Activated T-cell treated with anti-CD3 and anti-CD28 coated beads for 1 hour (primary cell): ENCODE data around the gene HLA-A.
A peak's percentile ranks its signal among the peaks of the same experiment; 100 is the strongest.
"Not testable (repeated sequence)": the region's sequence is repeated elsewhere in the genome, so short reads cannot be mapped to it uniquely, and the experiment has no call there.

Experiments used
- DNase-seq: peaks from one replicate; pipeline ENCODE4 v3.0.0-alpha.2; 2020; ENCODE audit warnings: low read depth

HLA-A gene

DNA sequence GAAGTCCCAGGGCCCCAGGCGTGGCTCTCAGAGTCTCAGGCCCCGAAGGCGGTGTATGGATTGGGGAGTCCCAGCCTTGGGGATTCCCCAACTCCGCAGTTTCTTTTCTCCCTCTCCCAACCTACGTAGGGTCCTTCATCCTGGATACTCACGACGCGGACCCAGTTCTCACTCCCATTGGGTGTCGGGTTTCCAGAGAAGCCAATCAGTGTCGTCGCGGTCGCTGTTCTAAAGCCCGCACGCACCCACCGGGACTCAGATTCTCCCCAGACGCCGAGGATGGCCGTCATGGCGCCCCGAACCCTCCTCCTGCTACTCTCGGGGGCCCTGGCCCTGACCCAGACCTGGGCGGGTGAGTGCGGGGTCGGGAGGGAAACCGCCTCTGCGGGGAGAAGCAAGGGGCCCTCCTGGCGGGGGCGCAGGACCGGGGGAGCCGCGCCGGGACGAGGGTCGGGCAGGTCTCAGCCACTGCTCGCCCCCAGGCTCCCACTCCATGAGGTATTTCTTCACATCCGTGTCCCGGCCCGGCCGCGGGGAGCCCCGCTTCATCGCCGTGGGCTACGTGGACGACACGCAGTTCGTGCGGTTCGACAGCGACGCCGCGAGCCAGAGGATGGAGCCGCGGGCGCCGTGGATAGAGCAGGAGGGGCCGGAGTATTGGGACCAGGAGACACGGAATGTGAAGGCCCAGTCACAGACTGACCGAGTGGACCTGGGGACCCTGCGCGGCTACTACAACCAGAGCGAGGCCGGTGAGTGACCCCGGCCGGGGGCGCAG lies at the start of gene HLA-A:
TSS of gene HLA-A (plus strand) at position 258 of the 778 bp plus-strand sequence. CDS start at position 280, 22 bp downstream.
- peak; percentile 89 for DNase-seq

DNA sequence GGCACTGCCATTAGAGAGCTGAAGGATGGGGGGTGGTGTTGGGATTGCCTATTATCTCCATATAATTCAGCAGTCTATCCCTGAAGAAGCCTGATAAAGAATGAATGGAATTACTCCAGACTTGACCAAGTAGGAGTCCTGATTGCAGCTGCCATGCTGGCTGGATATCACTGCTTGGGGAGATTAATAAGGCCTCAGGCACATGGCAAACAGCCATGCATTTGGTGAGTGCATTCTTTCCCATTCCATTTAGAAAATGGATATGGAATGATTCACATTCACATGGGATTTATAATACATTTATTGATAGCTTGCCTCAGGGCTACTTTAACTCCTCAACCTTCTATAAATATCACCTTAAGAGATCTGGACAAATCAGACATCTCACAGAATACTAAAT lies 49.6 kb upstream of the HLA-A start:
- DNase-seq = no peak

DNA sequence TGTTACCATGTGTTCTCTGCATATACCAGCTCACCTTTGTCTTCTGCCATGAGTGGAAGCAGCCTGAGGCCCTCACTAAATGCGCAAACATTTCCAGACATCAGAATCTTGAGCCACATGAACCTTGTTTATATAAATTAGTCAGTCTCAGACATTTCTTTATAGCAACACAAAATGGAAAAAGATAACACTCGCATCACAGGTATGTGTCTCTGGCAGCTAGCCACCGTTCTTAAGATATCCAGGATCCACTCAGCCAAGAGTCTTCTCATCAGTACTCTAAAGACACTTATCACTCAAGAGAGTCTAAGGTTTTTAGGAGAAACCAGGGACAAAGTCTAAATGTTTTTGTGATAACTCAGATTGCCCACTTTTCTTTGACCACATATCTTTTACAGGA lies 43.1 kb upstream of the HLA-A start:
- no peak for DNase-seq

DNA sequence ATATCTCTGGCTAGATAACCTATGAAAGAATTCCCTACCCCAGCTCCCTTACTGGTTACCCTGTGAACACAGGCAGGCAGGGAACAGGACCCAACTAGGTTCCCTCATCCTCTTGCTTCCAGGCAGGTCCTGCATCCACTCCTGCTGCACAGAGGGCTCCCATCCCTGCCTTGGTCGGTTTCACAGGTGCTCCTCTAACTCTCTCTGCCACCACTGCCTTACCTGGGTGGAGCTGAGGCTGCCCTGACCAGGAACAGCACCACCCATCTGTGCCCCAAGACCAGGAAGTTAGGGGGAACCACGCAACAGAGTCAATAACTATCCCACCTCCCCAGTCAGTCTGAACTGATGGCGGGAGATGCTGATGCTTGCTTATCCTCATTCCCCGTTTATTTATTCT lies 37.0 kb upstream of the HLA-A start:
- DNase-seq = no peak

DNA sequence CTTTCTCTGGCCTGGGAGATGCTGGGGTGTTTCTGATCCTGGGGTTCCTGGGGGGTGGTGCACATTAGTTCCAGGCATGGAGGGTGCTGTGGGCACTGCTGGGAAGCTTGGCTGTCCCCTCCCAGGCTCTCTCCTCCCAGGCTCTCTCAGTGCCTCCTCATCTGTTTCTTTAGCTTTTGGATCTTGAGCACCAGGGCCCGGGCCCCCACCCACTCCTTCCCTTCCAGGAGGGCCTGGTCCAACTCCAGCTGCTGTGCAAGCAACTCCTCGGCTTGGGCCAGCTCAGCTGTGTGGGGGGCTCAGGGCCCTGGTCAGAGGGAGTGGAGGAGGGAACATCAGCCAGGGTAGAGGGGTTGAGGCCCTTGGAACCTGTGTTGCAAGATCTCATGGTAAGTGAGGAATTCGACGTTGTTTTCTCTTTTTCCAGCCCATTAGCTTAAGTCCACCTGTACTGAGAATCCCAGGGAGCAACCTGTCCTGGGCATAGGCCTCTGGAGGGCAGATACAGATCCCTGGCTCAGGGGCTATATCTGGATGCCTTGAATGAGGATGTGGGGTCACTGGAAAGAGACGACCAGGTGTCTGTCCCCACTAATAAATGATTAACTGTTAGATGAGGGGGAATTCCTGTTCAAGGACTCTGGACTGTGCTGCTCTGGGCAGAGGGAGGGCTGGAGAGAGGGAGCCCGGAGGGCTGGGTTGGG lies 34.5 kb upstream of the HLA-A start:
- no peak for DNase-seq

DNA sequence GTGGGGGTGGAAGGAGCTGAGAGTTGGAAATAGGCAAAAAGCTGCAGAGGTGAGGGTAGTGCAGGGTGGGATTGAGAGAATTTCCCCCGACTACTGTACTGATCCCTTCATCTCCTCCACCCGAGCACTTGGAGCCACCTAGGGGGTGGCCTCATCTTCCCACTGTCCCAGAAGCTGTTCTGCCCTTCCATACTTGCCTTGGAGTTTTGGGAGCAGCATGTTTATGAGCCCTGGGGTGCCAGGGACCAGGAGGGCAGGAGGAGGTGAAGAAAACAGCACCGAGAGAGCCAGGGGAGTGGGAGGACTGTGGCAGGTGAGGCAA lies 34.0 kb upstream of the HLA-A start:
- no peak for DNase-seq

DNA sequence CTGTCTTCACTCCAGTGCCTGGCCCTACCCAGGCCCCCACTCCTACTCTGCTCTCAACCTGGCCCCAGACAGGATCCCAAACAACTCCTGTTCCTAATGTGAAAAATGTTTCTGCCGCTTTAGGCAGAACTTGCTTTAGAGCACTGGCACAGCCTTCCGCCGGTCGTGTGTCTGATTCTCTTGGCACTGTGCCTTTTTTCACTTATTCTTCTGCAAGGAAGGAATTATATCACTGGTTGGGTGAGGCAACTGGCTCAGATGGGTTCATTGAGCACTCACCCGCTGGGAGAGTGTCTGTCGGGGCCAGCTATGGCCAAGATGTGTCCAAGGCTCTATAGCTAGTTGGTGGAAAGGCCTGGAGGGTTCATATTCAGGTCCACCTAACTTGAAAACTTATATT lies 33.6 kb upstream of the HLA-A start:
- no peak for DNase-seq

DNA sequence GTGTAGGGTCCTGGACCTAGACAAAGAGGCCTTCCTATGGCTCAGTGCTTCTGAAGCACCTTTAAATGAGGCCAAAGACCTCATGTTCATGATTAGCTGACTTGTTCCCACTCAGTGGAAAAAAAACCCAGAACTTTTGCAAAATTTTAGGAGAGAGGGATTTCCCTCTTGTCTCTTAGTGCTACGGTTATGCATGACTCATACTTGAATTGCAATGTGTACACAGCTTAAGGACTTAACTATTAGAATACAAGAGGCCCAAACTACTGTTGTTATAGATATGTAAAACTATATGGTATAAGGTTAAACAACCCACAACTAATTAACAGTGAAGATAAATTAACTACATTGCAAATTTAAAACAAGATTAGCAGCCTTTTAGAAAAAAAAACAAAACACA lies 32.3 kb upstream of the HLA-A start:
- DNase-seq = no peak

DNA sequence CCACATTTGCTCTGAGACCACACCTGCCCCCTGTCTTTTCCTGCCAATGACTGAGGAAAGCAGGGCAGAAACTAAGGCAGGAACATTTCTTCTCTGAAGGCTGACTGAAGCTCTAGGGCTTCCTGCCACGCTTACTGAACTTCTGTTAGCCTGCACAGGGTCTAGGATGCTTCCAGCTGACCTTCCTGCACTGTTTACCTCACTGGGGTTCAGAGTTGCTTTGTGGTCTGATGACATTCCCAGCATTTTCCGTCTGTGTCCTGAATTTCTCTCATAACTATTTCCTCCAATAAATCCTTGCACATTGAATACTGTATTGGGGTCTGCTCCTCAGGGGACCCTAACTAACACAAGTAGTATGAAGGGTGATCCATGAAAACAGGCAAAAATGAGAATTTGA lies 29.5 kb upstream of the HLA-A start:
- no peak for DNase-seq

DNA sequence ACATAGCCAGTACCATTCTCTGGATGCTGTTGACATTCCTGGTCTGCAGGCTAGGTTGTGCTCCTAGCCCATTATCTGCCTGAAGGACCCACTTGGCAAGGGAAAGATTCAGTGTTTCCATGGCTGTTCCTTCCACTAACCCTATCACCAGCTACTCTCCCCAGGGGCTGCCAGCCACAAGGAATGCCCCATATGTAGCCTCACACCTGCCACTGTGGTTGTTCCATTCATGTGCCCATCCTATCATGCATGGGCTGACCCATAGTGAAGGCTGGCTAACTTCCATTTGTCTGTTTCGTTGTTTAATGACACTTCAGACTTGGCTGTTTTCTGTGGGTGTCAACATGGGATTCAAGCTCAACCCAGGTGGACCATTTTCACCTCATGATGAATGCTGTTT lies 25.6 kb upstream of the HLA-A start:
- DNase-seq = no peak

DNA sequence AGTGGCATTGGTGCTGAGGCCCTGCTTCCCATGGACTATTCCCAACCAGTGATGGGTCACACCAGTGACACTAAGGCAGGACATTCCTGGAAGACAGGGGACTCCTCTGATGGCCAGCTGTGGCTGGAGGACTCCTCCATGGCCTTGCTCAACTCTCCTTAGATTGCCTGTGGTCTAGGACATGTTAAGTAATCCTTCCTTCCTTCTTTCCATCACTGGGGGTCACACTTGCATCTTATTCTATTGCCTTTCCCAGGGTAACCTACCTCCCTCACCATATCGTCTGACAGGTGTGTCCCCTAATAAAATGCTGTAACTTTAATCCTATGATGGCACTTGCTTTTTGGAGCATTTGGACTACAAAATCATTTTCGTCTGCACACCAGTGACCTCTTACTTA lies 24.5 kb upstream of the HLA-A start:
- DNase-seq = no peak

DNA sequence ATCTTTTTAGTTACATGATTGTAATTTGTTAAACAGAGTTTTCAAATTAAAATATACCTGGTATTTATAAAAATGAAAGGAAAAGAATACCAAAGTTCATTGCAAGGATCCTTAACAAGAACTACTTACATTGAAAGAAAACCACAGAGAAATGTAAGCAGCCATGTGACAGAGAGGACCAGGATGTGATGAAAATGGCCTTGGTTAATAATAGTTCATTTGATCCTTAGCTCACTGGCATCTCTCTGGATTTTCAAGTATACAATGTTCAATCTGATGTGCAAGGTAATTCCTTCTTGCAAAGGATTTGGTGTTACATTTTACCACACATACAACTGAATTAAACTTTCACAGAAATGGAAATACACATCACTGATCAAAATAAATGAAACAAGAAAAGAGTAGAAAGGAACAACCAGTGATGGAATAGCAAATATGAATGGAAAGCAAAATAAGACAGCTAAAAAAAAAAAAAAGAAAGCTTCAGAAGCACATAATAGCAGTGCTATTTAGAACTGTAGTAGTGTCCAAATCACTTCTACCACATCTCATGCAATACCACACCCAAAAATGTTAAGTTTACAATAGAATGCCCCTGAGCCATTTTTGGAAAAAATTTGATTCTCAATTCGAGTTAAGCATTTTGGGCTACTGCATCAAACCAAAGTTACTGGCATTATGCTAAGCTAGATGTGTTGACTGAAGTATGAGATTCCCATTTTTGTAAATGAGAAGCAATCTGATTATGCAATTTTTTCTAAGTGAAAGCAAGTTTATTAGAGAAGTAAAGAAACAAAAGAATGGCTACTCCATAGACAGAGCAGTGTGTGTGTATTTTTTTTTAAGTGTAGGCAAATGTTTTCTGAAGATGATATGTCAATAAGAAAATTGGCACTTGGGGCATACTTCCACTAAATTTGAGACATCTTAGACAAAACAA lies 22.6 kb upstream of the HLA-A start:
- no peak for DNase-seq

DNA sequence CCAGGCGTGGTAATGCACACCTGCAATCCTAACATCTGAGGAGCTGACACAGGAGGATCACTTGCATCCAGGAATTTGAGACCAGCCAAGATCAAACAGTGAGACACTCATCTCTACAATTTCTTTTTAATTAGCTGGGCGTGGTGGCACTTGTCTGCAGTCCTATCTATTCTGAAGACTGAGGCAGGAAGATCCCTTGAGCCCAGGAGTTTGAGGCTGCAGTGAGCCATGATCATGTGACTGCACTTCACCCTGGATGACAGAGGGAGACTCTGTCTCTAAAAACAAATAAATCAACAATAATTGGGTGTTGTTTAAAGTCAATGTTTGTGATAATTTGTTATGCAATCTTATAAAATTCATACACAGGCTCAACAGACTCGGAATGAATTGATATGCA lies 18.0 kb upstream of the HLA-A start:
- no peak for DNase-seq

DNA sequence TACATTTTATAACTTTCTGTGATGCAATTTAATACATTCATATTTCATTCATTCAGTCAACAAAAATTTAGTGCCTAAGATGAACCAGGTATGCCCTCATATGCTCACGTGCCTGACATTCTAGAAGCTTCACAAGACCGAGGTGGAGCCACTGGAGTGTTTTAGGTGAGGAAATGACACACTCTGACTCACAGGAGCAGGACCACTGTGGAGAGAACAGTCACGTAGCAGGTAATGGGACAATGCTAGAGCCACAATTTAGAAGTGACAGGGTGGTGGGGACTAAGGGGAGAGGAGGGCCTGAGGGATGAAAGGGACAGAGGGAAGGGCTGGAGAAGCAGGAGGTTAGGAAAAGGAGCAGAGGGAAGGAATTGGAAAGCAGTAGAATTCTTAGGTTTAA lies 17.6 kb upstream of the HLA-A start:
- DNase-seq = no peak

DNA sequence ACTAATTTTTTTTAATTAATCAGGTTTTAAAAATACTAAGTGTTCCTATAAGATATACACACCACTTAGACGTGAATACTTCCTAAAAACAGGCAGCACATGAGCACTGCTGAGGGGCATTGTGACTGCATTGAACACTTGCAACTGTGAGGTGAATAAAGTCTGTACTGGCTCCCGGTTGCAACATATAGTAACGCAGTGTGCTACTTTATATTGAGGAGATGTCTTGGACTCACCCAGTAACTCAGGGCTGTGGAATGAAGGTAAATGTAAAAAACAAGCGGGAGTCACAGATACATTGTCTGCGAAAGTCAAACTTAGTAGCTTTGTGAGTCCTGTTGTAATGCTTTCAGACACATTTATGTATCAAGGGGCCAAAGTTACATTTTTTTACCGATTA lies 17.0 kb upstream of the HLA-A start:
- DNase-seq = no peak

DNA sequence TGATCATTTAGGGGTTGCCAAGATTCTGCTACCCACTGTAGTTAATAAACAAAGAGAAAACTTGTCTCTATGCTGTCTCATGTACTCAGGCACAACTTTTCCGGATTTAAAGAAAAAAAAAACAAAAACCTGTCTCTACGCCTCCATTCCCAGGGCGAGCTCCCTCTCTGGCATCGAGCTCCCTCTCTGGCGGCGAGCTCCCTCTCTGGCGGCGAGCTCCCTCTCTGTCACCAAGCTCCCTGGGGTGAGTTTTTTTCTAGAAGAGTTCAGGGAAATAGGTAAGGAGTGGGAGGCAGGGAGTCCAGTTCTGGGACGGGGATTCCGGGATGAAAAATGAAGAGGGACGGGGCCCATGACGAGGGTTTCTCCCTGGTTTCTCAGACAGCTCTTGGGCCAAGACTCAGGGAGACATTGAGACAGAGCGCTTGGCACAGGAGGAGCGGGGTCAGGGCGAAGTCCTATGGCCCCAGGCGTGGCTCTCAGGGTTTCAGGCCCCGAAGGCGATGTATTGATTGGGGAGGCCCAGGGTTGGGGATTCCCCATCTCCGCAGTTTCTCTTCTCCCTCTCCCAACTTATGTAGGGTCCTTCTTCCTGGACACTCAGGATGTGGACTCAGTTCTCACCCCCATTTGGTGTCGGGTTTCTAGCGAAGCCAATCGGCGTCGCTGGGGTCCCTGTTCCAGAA lies 16.5 kb upstream of the HLA-A start:
- DNase-seq = no peak

DNA sequence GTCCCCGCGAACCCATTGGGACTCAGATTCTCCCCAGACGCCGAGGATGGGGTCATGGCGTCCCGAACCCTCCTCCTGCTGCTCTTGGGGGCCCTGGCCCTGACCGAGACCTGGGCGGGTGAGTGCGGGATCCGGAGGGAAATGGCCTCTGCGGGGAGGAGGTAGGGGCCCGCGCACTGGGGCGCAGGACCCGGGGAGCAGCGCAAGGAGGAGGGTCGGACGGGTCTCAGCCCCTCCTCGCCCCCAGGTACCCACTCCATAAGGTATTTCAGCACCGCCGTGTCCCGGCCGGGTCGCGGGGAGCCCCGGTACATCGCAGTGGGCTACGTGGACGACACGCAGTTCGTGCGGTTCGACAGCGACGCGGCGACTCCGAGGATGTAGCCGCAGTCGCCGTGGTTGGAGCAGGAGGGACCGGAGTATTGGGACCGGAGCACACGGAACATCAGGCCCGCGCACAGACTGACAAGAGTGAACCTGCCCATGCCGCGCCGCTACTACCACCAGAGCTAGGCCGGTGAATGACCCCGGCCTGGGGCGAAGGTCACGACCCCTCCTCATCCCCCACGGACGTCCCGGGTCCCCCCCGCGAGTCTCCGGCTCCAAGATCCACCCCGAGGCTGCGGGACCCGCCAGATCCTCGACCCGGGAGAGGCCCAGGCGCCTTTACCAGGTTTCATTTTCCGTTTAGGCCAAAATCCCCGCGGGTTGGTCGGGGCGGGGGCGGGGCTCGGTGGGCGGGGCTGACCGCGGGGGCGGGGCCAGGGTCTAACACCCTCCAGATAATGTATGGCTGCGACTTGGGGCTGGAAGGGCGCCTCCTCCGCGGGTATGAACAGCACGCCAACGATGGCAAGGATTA lies 15.7 kb upstream of the HLA-A start:
- peak; percentile 80 for DNase-seq

DNA sequence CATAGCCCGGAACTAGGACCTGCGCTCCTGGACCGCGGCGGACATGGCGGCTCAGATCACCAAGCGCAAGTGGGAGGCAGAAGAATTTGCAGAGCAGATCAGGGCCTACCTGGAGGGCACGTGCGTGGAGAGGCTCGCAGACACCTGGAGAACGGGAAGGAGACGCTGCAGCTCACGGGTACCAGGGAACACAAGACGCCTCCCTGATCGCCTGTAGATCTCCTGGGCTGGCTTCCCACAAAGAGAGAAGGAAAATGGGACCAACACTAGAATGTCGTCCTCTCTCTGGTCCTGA lies 15.1 kb upstream of the HLA-A start:
- DNase-seq = no peak

DNA sequence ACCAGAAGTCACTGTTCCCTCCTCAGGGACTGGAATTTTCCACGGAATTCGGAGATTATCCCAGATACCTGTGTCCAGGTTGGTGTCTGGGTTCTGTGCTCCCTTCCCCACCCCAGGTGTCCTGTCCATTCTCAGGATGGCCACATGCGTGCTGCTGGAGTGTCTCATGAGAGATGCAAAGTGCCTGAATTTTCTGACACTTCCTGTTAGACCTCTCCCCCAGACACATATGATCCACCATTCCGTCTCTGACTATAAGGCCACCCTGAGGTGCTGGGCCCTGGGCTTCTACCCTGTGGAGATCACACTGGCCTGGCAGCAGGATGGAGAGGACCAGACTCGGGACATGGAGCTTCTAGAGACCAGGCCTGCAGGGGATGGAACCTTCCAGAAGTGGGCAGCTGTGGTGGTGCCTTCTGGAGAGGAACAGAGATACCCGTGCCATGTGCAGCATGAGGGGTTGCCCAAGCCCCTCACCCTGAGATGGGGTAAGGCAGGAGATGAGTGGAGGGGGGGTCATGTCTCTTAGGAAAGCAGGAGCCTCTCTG lies 14.4 kb upstream of the HLA-A start:
- no peak for DNase-seq

DNA sequence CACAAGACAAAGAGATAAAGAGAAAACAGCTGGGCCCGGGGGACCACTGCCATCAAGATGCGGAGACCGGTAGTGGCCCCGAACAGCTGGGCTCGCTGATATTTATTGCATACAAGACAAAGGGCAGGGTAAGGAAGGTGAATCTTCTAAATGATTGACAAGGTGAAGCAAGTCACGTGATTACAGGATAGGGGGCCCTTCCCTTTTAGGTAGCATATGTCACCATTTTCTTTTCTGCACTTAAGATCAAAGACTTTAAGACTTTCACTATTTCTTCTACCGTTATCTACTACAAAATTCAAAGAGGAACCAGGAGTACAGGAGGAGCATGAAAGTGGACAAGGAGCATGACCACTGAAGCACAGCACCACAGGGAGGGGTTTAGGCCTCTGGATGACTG lies 12.3 kb upstream of the HLA-A start:
- DNase-seq = not testable (repeated sequence)

DNA sequence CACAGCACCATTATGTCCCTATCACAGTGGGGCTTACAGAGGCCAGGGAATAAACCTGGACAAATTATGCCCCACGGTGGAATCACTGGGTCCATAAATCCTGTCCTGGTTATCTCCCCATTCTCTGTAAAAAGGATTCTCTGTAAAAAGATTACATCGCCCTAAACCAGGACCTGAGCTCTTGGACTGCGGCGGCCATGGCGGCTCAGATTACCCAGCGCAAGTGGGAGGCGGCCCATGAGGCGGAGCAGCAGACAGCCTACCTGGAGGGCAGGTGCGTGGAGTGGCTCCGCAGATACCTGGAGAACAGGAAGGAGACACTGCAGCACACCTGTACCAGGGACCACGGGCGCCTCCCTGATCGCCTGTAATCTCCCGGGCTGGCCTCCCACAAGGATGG lies 8.4 kb upstream of the HLA-A start:
- no peak for DNase-seq
